Measurements from ENCODE around the gene LRRC49.

Gene LRRC49

GRCh38 chr15:71057143-71057542, 164.5 kb downstream of the LRRC49 start:
- DNase-seq, result no peak

- no peak for DNase-seq
Measured at GRCh38 chr15:71057581-71057980, 165.0 kb downstream of the LRRC49 start.

DNA sequence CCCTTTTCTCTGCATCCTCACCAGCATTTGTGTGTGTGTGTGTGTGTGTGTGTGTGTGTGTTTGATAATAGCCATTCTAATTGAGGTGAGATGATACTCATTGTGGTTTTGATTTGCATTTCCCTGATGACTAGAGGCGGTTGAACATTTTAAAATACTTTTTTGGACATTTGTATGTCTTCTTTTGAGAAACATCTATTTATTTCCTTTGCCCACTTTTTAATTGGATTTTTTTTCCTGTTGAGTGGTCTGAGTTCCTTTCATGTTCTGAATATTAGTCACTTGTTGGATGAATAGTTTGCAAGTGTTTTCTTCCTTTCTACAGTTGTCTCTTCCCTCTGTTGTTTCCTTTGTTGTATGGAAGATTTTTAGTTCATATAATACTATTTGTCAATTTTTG, 168.4 kb downstream of the LRRC49 start:
- DNase-seq, result no peak

GRCh38 chr15:71066983-71067382, 174.4 kb downstream of the LRRC49 start:
- no peak for DNase-seq

DNA sequence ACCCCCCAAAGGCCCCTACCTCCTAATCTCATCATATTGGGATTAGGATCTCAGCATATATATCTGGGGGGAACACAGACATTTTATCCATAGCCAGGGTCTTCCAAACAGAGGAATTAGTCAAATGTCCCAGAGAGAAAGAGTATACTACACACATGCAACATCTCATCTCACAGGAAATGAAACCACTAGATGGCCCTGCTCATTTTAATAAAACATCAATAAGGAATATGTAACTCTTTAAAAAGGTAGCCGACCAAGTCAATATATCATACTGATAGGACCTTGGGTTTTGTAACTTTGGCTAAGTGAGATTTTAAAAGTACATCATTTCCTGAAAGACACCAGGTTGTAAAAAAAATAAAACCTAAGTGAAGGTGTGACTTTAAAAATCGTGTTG, 177.1 kb downstream of the LRRC49 start:
- no peak for DNase-seq

DNA sequence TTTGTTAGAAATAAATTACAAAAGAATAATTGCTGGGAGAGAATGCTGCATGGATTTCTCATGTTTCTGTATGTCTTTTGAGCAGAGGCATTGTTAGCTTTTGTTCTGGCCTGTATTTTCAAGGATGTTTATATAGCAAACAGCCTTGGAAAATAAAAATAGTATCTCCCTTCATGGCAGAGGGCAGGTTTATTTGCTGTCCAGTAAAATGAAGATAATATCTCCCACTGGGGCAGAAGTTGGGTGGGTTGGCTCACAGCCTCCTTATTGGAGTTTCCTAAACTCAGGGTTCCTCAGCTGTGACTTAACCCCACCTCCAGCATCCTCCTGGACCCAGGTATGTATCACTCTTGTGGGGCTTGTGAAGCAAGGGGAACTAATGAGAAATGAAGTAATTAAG, 178.9 kb downstream of the LRRC49 start:
- no peak for DNase-seq

DNA sequence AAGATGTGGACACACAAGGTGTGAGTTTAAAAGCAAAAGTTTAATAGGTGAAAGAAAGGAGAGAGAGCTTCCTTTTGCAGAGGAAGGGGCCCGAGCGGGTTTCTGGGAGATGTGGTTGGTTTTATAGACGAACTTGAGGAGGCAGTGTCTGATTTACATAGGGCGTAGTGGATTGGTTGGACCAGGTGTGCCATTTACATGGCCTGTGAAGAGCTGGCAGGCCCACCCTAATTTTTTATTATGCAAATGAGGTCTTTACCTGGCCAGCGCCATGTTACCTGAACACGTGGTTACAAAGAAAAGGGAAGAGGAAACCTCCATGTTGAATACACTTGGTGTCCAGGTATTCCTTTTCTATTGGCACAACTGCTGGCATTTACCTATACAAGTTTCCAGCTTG, 179.8 kb downstream of the LRRC49 start:
- no peak for DNase-seq

GRCh38 chr15:71078506-71079207, 186.0 kb downstream of the LRRC49 start:
- DNase-seq, result no peak

- DNase-seq, result no peak
Measured at GRCh38 chr15:71079208-71080044, 186.8 kb downstream of the LRRC49 start.

- no peak for DNase-seq
Measured at GRCh38 chr15:71080166-71080565, 187.5 kb downstream of the LRRC49 start.

DNA sequence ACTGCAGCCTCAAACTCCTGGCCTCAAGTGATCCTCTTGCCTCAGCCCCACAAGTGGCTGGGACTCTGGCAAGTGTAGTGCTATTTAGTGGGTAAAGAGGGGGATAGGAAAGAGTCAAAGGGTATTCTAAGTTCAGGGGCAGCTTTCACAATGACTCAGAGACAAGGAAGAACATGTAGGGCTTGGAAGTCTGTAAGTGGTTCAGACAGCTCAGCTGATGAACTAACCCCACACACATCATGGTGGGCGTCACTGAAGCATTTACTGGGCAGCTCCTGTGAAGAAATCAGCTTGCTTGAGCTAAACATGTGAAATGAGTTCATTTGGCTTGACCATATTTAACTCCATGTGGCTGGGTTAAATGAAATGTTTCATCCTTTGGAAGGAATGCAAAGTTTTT, 188.1 kb downstream of the LRRC49 start:
- no peak for DNase-seq

GRCh38 chr15:71082803-71083202, 190.2 kb downstream of the LRRC49 start:
- no peak for DNase-seq

DNA sequence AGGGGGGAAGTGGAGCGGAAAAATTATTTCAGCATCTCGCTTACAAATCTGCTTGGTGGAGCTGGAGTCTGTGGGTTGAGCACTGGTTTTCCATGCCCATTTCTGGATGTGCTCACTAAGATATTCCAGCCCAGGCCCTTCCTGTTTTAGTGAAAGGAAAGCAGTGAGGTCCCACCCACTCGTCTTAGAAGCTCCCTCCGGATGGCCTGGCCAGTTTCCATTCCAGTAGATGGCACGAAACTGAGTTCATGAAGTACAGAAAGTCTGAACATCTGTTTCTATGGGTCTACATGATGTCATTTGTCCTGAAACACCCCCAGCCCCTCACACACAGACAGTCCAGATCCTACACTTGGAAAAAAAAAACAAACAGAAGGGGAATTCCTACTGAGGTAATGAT, 190.7 kb downstream of the LRRC49 start:
- no peak for DNase-seq

GRCh38 chr15:71084264-71084663, 191.6 kb downstream of the LRRC49 start:
- DNase-seq, result no peak

DNA sequence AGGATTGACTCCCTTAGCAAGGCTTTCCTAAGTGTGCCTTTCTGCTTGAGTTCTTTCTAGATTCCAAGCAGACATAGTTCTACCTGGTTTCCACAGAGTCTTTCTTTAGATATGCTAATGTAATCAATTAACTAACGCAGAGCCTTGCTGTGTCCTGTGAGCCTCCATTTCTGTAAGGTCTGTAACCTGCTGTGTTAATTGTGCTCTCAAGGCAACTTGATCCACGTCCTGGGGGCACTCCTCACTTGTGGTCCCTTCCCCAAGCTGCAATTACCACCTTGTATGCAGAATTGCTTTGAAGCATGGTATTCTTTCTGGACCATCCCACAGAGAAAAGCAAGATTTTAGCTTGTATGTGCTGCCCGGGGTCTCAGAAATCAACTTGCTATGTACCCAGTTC, 193.2 kb downstream of the LRRC49 start:
- DNase-seq, result no peak

DNA sequence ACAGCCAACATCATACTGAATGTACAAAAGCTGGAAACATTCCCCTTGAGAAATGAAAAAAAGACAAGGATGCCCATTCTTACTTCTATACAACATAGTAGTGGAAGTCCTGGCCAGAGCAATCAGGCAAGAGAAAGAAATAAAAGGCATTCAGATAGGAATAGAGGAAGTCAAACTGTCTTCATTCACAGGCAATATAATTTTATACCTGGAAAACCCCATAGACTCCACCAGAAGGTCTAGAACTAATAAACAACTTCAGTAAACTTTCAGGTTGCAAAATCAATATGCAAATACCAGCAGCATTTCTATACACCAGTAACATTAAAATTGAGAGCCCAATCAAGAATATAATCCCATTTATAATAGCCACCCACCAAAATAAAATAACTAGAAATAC, 195.5 kb downstream of the LRRC49 start:
- no peak for DNase-seq

DNA sequence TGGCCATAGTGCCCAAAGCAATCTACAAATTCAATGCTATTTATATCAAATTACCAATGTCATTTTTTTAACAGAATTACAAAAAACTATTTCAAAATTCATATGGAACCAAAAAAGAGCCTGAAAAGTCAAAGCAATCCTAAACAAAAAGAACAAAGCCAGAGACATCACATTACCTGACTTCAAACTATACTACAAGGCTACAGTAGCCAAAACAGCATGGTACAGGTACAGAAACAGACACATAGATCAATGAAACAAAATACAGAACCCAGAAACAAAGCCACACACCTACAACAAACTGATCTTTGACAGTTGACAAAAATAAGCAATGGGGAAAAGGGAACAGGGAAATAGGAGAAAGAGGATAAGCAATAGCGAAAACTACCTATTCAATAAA, 196.1 kb downstream of the LRRC49 start:
- no peak for DNase-seq

GRCh38 chr15:71089801-71090200, 197.2 kb downstream of the LRRC49 start:
- no peak for DNase-seq

DNA sequence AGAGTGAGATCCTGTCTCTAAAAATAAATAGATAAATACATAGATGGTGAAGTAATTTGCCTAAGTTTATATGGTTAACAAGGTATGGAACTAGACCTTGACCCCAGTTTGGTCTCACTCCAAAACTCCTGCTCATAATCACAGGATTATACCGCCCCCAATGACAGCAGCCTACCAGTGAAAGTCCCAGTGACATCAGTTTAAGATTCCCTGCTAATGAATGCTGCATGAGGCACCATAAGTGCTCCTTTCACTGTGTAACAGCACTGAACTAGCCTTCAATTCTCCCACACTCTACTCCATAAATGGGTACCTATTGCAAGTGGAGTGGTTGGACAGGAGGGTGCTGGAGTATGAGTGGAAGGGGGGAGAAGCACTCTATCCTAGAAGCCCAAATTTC, 199.0 kb downstream of the LRRC49 start:
- DNase-seq, result no peak

DNA sequence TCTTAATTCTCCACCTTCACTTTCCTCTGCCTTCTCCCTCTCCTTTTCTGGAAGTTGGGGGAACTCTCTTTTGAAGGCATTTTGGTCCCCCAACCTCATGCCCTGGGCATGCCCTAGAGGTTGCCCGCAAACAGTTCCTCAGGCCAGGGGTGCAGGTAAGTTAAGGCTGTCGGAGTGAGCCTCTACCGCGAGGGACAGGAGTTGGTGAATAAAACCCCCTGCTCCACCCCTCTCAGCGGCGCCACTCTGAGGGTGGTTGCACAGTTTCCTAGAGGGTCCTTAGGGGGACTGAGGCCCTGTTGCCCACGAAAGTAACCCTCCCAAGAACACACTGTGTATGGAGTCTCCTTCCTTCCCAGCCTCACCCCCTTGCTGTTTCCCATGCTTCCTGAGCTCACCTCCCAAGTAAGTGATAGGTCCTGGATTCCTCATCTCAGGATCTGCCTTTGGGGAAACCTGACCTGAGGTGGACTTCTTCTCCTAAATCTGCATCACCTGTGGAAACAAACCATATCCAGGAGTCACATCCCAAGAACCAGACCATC, 199.5 kb downstream of the LRRC49 start:
- no peak for DNase-seq

- DNase-seq, result no peak
Measured at GRCh38 chr15:71093054-71094024, 200.7 kb downstream of the LRRC49 start.

GRCh38 chr15:71094137-71094536, 201.5 kb downstream of the LRRC49 start:
- DNase-seq, result no peak

- DNase-seq, result no peak
Measured at GRCh38 chr15:71096676-71097075, 204.1 kb downstream of the LRRC49 start.

Measured in midbrain (tissue), 1 donor.